ENCODE measurements around the gene PPID.

- no peak for TF ChIP-seq POLR2AphosphoS5 (IDR thresholded peaks at IDR 0.05; ENCODE audit: low read depth, low read length)
- TF ChIP-seq SMARCC2 (IDR thresholded peaks at IDR 0.05): no peak
- no peak for TF ChIP-seq NR3C1 (CRISPR knock-in tag; IDR thresholded peaks at IDR 0.05)
- no peak for TF ChIP-seq PHB2 (IDR thresholded peaks at IDR 0.05; ENCODE audit: partially characterized antibody)
- TF ChIP-seq TFE3 (CRISPR knock-in tag; IDR thresholded peaks at IDR 0.05): no peak
- TF ChIP-seq MZF1 (CRISPR knock-in tag; IDR thresholded peaks at IDR 0.05; ENCODE audit: borderline replicate concordance): no peak
- no peak for TF ChIP-seq ZFX (CRISPR knock-in tag; IDR thresholded peaks at IDR 0.05; ENCODE audit: low read depth)
- TF ChIP-seq MEIS2 (CRISPR knock-in tag; IDR thresholded peaks at IDR 0.05): no peak
- TF ChIP-seq RNF219 (CRISPR knock-in tag; IDR thresholded peaks at IDR 0.05): no peak
- no peak for TF ChIP-seq ZNF335 (CRISPR knock-in tag; IDR thresholded peaks at IDR 0.05)
Measured at GRCh38 chr4:158715802-158716201, 7.4 kb downstream of the PPID start.

All from HepG2 (cell line).